ENCODE measurements around the gene FNDC10.

- TF ChIP-seq CTCF (IDR thresholded peaks at IDR 0.05), result no peak
- TF ChIP-seq POLR2A (IDR thresholded peaks at IDR 0.05), result no peak
- no peak for TF ChIP-seq EP300 (IDR thresholded peaks at IDR 0.05)
These were observed 10.9 kb upstream of the FNDC10 start for GRCh38 chr1:1610796-1611195.
